HG02798 (cell line): Measurements from ENCODE around the gene GCNA.
"Not testable (repeated sequence)": the region's sequence is repeated elsewhere in the genome, so short reads cannot be mapped to it uniquely, and the experiment has no call there.

Experiments used
- ATAC-seq: cut with Tn5 transposase; IDR thresholded peaks from one replicate; pipeline ENCODE4 v1.9.1; 2021; ENCODE audit warnings: mild to moderate bottlenecking; ENCODE audit not compliant: unreplicated experiment, poor library complexity

Gene GCNA

GRCh38 chrX:71558920-71559319 lies 19.3 kb upstream of the GCNA start:
- ATAC-seq = no peak

- not testable (repeated sequence) for ATAC-seq
Measured at GRCh38 chrX:71559773-71560172, 18.5 kb upstream of the GCNA start.

GRCh38 chrX:71563921-71564320 lies 14.3 kb upstream of the GCNA start:
- no peak for ATAC-seq

DNA sequence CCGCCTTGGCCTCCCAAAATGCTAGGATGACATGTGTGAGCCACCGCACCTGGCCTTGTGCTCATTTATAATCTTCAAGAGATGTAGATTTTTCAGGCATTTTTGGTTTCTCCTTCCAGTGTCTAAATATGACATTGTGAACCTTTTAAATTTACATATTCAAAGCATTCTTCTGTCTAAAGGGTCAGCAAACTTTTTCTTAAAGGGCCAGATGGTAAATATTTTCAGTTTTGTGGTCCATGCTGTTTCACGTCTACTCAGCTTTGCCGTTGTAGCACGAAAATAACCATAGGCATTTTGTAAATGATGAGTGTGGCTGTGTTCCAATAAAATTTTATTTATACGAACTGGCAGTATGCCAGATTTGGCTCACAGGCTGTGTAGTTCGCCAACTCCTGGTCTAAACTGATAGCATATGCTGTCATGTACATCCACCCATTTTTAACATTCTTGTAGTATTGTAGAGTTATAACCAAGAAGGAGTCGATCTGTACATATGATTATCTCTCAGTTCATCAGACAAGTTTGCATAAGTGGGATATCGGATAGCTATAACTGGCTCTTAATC lies 12.7 kb upstream of the GCNA start:
- no peak for ATAC-seq

DNA sequence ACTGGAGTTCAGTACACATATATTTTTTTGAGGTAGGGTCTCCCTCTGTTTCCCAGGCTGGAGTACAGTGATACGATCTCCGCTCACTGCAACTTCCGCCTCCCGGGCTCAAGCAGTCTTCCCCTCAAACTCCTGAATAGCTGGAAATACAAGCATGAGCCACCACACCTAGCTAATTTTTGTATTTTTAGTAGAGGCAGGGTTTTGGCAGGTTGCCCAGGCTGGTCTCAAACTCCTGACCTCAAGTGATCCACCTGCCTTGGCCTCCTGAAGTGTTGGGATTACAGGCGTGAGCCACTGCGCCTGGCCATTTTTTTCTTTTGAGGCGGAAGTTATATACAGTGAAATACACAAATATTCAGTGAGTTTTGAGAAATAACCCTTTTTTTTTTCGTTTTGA lies 6.8 kb upstream of the GCNA start:
- not testable (repeated sequence) for ATAC-seq

GRCh38 chrX:71573590-71573989 lies 4.6 kb upstream of the GCNA start:
- no peak for ATAC-seq

DNA sequence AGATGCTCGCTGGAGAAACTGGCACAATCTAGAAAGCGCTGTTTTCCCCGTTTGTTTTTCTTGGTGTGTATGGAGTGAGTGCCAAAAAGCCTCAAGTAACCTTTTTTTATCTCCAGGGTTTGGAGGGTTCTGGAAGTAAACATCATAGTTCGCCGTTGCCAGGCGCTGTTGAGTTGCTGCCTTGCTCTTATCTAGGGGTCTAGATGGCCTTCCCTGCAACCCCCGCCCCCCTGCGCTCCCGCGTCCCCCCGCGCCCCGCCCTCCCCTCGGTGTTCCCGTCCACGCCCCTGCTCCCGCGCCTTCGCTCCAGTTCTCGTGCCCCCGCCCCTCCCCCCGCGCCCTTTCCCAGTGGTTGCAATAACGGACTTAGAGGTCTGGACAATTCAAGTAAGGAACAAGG lies 555 bp upstream of the GCNA start:
- ATAC-seq = no peak

- no peak for ATAC-seq
Measured at GRCh38 chrX:71579136-71579989, 1.1 kb downstream of the GCNA start.

DNA sequence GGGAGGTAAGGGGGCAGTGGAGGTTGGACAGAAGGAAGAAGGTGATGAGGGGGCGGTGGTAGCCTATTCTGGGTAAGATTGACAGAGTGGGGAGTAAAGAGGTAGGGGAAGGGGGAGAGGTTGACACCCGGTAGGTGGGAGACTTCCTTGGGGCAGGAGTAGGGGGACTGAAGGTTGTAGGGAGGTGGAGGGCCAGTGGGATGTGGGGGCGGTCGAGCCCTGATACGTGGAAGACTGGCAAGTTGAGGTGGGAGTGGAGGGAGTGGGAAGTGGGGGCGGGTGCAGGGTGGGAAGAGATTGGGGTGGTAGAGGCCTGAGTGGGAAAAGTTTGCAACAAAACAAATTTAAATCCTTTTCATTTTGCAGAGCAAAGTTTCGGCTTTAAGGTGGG lies 1.7 kb downstream of the GCNA start:
- ATAC-seq = no peak

DNA sequence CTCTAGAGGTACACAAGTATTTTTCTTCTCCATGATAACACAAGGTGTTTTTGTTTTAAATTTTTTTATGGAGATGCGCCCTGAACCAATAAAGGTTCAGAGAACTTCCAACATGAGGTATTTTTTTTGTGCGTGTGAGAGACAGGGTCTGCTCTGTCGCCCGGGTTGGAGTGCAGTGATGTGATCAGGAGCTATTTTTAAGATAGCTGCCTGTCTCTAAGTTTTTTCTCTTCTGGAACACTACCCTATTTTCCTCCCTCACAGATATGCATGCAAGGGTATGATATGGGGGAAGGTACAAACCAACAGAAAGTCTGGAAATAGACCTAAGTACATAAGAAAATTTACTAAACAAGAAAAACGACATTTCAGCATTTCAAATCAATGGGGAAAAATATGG lies 3.0 kb downstream of the GCNA start:
- ATAC-seq = no peak

DNA sequence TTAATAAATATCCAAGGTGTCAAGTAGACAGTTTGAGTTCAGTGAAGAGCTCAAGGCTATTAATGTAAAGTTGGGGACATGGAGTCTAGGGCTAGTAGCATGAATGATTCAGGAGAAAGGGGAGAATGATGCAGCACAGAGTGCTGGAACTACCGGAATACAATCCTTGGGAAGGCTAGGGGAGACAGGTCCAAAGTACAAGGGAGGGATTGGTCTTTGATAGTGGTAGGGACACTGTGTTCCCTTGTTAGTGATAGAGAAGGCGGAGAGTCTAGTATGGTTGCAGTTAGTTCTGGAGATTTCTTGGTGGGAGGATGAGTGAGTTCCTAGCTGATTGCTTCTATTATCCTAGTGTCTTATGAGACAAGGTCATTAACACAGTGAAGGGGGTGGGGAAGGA lies 8.7 kb downstream of the GCNA start:
- no peak for ATAC-seq

DNA sequence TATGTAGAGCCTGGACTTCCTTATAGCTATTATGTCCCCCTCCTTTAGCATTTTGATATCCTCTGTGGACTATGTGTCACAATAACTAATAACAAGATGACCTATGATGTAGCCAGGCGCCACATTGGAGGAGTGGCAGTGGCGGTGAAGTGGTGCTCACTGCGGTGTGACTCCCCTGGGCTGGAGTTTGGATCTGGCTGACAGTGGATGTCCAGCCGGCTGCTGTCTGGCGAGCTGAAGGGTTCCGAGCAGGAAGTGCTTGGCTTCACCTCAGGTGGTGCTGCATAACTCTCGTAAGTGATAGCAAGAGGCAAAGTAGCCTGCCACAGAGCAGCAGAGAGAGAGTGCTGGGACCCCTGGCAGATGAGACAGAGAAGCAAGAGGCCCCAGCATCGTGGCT lies 15.0 kb downstream of the GCNA start:
- not testable (repeated sequence) for ATAC-seq

GRCh38 chrX:71599965-71600364 lies 21.7 kb downstream of the GCNA start:
- ATAC-seq = no peak

DNA sequence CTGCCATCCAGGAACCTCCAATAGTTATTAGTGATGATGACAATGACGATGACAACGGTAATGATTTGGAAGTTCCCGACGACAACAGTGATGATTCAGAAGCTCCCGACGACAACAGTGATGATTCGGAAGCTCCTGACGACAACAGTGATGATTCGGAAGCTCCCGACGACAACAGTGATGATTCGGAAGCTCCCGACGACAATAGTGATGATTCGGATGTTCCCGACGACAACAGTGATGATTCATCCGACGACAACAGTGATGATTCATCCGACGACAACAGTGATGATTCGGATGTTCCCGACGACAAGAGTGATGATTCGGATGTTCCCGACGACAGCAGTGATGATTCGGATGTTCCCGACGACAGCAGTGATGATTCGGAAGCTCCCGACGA lies 25.4 kb downstream of the GCNA start:
- ATAC-seq = no peak

DNA sequence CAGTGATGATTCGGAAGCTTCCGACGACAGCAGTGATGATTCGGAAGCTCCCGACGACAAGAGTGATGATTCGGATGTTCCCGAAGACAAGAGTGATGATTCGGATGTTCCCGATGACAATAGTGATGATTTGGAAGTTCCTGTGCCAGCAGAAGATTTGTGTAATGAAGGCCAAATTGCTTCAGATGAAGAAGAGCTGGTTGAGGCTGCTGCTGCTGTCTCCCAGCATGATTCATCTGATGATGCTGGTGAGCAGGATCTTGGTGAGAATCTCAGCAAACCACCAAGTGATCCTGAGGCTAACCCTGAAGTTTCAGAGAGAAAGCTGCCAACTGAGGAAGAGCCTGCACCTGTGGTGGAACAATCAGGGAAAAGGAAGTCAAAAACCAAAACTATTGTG lies 25.9 kb downstream of the GCNA start:
- no peak for ATAC-seq

- no peak for ATAC-seq
Measured at GRCh38 chrX:71604796-71605568, 26.7 kb downstream of the GCNA start.

- no peak for ATAC-seq
Measured at GRCh38 chrX:71606536-71607216, 28.4 kb downstream of the GCNA start.

- no peak for ATAC-seq
Measured at GRCh38 chrX:71607488-71607887, 29.3 kb downstream of the GCNA start.

GRCh38 chrX:71609095-71609750 lies 31.0 kb downstream of the GCNA start:
- no peak for ATAC-seq

- ATAC-seq = not testable (repeated sequence)
Measured at GRCh38 chrX:71611736-71612135, 33.5 kb downstream of the GCNA start.
